HG02840 (cell line): ENCODE measurements around the gene MTA3.

Source experiments
- ATAC-seq: cut with Tn5 transposase; IDR thresholded peaks from one replicate; pipeline ENCODE4 v1.9.1; 2021; ENCODE audit warnings: mild to moderate bottlenecking, moderate library complexity, moderate number of reproducible peaks; ENCODE audit not compliant: unreplicated experiment, low FRiP score

The MTA3 gene

GRCh38 chr2:42794271-42795046 is 226.0 kb downstream of the MTA3 start:
- no peak for ATAC-seq

DNA sequence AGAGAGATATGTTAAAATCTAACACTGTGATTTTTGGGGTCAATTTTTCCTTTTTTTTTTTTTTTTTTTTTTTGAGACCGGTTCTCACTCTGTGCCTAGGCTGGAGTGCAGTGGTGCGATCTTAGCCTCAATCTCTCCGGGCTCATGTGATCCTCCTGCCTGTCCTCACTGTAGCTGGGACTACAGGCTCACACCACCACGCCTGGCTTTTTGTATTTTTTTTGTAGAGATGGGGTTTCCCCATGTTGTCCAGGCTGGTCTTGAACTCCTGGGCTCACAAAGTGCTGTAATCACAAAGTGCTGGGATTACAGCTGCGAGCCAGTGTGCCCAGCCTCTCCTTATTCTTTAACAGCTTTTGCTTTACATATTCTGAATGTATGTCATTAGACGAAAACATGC is 226.8 kb downstream of the MTA3 start:
- no peak for ATAC-seq

DNA sequence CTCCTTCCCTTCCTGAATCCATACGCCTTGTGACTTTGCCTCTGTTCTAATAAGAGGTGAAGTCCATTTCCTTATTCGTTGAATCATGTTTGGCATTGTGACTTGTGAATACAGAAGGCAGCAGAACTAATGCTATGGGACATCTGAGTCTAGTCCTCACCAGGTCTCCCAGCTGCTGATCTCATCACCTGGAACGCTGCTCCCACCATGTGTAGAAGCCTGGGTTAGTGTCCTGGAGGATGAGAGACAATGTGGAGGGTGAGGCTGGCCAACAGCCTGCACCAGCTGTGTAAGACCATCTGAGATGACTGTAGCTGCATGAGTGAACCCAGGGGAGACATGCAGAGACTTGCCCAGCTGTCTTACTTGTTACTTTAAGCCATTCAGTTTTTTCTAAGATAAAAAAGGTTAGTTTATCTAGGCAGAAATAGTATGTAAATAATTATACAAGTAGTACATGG is 227.4 kb downstream of the MTA3 start:
- no peak for ATAC-seq

DNA sequence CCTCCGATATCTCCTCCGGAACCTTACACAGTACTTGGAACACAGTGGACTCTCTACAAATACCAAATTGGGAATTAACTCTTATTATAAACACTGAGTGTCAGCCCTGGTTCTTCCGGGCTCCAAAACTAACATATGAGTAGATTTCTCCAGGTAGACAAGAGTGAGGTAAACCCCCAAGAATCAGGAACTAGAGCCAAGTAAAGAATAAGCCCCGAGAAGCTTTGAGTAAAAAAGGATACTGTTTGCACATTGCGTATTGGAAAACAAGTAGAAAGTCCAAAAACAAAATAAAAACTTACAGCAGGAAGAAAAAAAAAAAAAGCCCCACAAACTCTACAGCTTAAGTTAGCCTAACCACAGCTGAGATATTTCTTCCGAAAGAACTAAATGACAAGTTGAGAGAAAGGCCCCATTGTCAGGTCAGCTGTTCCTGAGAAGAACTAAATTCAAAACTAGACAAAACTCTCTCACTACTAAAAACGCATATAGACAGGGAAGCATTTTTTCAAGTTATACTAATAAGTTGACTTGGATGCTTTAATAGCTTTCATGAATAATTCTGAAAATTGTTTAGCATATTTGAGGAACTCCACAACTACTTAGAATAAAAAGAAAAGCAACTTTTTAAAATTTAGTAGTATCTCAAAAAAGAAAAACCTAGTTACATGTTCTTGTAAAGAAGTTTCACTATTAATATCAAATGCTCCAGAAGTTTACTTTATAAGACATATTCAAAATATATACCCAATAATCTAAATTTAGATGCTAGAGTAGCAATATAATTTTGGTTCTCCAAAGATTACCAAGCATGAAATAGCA is 228.2 kb downstream of the MTA3 start:
- no peak for ATAC-seq

DNA sequence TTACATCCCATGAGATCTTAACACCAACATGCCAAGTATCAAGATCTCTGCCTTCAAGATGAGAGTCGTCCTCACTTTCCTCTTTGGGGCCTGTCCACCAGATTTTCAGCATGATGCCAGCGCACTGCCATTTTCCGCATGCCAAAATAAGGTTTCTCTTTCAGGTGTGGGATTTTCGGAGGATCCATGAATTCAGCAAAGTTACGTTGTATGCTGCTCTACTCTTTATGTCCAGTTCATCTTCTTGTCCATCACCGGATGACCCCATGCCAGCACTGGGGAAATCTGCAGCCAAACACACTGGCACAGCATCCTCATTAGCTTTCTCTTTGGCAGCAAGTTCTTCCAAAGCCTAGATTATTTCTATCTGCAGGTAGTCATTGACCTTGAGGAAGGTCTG is 228.8 kb downstream of the MTA3 start:
- no peak for ATAC-seq

DNA sequence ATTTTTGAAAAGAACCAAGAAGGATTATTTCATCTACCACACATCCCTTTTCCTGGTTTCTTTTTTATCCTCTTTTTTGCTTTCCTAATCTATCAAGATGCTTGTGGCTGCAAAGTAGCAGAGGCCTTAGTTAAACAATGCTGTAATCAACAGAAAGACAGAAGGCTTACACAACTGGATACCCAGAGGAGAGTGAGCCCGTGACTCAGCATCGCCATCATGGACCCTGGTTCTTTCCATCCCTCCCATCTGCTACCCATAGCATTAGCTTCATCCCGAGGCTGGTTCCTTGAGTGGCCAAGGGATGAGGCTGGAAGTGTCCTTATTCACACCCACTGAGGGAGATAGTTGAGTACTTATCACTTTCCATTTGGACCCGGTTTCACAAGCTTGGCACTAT is 231.4 kb downstream of the MTA3 start:
- ATAC-seq = no peak

GRCh38 chr2:42800461-42800962 is 232.1 kb downstream of the MTA3 start:
- no peak for ATAC-seq

- no peak for ATAC-seq
These were observed 232.5 kb downstream of the MTA3 start for GRCh38 chr2:42800981-42801380.

- ATAC-seq = no peak
These were observed 232.9 kb downstream of the MTA3 start for GRCh38 chr2:42801381-42801780.

DNA sequence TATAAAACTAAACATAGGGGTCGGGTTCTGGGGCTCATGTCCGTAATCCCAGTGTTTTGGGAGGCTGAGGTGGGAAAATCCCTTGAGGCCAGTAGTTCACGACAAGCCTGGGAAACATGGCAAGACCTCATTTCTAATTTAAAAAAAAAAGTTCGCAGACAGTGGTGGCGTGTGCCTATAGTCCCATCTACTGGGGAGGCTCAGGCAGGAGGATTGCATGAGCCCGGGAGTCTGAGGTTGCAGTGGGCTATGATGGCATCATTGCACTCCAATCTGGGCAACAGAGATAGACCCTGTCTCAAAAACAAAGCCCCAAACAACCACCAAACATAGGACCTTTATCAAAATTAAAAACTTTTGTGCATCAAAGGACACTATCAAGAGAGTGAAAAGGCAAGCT is 233.7 kb downstream of the MTA3 start:
- ATAC-seq = no peak

- no peak for ATAC-seq
These were observed 235.9 kb downstream of the MTA3 start for GRCh38 chr2:42804338-42804737.

- no peak for ATAC-seq
These were observed 236.5 kb downstream of the MTA3 start for GRCh38 chr2:42804891-42805290.
